ENCODE measurements around the gene PANK1.

- TF ChIP-seq POLR2A (IDR thresholded peaks at IDR 0.05): no peak
- TF ChIP-seq, protein P1, sequence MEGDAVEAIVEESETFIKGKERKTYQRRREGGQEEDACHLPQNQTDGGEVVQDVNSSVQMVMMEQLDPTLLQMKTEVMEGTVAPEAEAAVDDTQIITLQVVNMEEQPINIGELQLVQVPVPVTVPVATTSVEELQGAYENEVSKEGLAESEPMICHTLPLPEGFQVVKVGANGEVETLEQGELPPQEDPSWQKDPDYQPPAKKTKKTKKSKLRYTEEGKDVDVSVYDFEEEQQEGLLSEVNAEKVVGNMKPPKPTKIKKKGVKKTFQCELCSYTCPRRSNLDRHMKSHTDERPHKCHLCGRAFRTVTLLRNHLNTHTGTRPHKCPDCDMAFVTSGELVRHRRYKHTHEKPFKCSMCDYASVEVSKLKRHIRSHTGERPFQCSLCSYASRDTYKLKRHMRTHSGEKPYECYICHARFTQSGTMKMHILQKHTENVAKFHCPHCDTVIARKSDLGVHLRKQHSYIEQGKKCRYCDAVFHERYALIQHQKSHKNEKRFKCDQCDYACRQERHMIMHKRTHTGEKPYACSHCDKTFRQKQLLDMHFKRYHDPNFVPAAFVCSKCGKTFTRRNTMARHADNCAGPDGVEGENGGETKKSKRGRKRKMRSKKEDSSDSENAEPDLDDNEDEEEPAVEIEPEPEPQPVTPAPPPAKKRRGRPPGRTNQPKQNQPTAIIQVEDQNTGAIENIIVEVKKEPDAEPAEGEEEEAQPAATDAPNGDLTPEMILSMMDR (IDR thresholded peaks at IDR 0.05): no peak
These were observed 33.8 kb downstream of the PANK1 start for GRCh38 chr10:89611282-89611681.

Data from uterus (tissue), 2 donors.